HG02678 (cell line): ENCODE measurements around the gene RAB29.
A peak's percentile ranks its signal among the peaks of the same experiment; 100 is the strongest.

Experiments used
- ATAC-seq: cut with Tn5 transposase; IDR thresholded peaks from one replicate; pipeline ENCODE4 v1.9.1; 2021; ENCODE audit warnings: mild to moderate bottlenecking, moderate library complexity; ENCODE audit not compliant: unreplicated experiment

RAB29 gene

DNA sequence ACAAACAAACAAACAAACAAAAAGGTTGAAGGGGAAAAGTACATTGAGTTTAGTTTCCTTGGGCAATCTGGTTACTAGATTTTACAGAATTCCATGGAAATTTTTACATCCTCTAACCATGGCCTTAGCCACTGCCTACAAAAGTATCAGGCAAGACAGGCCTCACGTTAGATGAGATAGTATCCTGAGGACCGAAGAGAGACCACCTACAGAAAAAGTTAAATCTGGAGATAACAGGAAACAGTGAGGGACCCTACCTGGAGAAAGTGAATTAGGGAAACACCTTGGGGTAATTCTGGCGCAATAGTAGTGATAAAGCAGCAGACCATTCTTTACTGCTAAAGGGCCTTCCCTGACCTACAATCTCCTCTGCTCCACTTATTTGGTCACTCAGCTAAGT is 8.7 kb downstream of the RAB29 start:
- ATAC-seq: no peak

DNA sequence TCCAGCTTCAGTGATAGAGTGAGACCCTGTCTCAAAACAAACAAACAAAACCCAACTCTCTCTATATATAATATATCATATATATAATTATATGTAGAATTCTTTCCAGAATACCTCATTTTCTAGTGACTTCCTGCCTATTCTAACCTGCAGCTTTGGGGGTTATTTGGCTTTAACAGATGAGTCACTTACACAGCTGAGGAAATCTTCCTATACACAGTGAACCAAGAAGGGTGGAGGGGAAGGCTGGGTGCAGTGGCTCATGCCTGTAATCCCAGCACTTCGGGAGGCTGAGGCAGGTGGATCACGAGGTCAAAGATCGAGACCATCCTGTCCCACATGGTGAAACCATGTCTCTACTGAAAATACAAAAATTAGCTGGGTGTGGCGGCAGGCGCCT is 9.2 kb downstream of the RAB29 start:
- ATAC-seq: no peak

DNA sequence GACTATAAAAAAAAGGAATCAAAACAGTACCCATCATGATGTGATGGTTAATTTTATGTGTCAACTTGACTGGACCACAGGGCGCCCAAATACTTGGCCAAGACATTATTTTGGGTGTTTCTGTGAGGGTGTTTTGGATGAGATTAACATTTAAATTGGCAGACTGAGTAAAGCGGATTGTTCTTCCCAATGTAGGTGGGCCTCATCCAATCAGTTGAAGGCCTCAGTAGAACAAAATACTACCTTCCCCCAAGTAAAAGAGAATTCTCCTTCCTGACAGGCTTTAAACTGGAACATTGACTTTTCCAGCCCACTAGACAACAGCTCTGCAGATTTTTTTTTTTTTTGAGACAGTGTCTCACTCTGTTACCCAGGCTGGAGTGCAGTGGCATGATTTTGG is 10.7 kb downstream of the RAB29 start:
- ATAC-seq: no peak

DNA sequence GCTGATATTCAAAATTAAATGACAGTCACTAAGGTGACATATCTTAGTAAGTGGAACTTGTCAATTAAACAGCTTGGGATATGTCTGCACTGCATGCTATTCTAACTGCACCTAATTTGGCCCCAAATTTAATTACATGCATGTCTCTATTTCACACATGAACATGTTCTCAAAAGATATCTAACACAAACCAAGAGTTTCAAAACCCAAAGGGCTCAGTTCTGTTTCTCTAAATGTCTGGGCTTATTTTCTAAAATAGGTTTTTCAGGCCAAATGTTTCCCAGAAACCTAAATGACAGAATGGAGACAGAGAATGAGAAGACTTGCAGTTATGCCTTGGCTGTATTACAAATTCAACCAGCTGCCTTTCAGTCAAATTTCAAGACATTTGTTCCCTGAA is 11.3 kb downstream of the RAB29 start:
- no peak for ATAC-seq

GRCh38 chr1:205760606-205761005 is 14.7 kb downstream of the RAB29 start:
- no peak for ATAC-seq

DNA sequence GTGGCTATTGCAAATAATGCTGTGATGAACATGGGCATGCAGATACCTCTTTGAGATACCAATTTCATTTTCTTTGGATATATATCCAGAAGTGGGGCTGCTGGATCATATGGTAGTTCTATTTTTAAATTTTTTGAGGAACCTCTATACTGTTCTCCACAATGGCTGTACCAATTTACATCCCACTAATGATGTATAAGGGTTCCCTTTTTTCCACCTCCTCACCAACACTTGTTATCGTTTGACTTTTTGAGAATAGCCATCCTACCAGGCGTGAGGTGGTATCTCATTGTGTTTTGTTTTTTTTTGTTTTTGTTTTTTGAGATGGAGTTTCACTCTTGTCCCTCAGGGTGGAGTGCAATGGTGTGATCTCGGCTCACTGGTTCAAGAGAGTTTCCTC is 18.7 kb downstream of the RAB29 start:
- ATAC-seq: no peak

- ATAC-seq: no peak
These were observed 20.4 kb downstream of the RAB29 start for GRCh38 chr1:205754857-205755256.

- ATAC-seq: no peak
These were observed 24.1 kb downstream of the RAB29 start for GRCh38 chr1:205751036-205751651.

DNA sequence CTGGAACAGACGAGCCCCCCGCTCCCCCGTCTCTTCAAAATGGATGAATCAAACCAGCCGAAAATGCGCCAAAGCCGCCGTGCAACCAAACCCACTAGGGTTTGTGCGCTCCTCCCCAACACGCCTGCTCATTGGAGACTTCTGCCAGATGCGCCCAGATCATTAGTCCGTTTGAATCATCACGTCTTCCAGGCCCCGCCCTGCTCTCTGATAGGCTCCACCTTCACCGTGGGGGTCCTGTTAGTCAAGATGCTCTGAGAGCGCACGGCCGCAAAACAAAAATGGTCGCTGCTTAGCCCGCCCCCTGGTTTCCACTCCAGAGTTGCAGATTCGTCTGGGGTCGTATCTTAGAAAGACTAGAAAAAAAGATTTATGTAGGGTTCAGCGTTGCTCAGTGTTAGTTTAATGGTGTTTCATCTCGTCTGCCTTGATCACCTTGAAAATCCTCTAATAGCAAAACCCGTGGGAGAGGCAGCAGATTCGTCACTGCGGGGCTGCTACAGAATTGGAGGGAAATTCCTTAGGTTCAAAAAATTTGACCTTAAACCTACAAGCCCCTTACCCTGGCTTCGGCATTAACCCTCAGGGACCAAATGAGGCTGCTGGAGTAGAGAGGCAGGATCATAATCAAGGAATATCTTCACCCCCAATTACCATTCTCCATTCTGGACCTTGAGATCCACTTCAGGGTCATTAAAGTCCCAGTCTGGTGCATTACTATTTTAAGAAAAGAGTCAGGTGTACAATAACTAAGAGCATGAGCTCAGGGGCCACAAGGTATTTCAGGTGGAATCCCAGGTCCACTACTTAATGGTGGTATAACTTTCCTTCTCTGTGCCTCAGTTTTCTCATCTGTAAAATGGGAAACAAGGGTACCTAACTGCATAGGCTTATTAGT is 24.9 kb downstream of the RAB29 start, which contains the start of gene NUCKS1:
TSS of gene NUCKS1 (minus strand) at position 45 of the 898 bp plus-strand sequence. CDS start 209 bp downstream, outside the sequence.
- peak; percentile 85 for ATAC-seq

DNA sequence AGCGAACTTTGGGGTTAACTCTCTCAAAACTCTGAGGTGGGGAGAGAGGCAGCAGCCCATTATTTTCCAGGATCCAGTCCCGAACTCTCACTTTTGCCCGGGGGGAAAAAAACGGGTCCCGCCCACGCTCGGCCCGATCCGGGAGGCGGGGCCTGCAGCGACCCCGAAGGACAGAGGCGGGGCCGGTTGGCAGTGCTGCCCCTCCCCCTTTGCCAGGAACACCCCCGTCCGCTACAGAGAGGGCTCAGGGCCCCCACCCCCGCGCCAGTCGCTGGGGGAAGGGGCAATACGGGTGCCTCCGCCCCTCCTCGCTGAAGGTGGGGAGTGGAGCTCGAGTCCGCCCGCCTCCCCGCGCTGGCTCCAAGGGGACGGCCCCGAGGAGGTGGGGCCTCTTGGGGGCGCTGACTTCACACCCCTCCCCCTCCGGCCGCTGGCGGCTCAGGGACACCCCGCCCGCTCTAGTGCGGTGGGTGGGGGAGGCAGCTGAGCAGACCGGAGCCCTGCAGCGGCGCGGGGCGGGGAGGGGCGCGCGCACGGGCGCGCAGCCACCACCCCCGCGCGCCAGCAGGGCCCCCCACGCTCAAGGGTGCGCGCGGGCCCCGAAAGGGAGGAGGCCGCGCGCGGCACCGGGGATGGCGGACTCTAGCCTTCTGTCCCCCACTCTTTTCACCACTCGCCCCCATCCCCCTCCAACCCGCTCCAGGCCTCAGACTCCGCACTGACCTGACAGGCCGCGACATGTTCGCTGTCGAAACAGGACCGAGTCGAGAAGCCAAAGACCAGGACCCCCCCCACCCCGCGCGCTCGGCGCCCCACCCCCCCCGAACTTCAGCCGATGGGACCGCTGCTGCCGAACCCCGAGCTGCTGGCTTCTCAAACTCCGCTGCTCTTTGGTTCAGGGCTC is 25.8 kb downstream of the RAB29 start:
- ATAC-seq: peak; percentile 75

DNA sequence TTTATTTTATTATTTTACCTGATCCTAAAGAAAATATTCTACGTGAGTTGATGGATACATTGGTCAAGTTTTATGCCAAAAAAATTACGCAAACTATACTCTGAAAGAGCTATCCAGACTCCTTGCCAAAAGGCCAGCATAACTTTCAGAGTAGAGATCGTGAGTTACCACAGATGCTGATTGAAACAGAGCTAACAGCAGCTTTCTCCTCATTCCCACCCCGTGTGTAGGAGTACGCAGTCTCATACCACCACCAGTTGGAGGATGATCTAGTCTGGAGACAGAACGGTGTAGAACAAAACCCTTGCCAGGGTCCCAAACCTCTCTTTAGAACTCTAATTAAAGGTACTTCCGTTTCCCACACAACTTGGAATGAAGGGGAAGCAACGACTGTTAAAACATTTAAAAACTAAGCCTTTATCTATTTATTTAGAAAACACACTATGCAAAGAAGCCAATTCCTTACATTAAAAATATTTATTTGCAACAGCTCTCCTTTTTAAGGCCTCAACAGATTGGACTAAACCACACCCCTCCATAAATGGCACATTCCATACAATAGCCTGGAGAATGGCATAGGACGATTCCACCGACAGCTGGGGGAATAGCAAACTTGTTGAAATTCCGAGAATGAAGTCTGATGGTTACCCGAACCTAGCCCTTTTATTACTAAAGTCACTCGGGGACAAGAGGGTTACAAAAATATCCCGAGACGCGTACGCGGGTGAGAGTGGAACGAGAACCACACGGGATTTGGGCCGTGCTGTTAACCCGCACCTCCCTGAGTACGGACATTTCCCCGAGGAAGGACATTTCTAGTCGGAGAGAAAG is 26.7 kb downstream of the RAB29 start:
- ATAC-seq: peak; percentile 9

GRCh38 chr1:205746757-205747412 is 28.4 kb downstream of the RAB29 start:
- ATAC-seq: no peak

GRCh38 chr1:205744403-205744802 is 30.9 kb downstream of the RAB29 start:
- no peak for ATAC-seq

GRCh38 chr1:205743977-205744376 is 31.3 kb downstream of the RAB29 start:
- no peak for ATAC-seq

- ATAC-seq: no peak
These were observed 33.6 kb downstream of the RAB29 start for GRCh38 chr1:205741681-205742080.

DNA sequence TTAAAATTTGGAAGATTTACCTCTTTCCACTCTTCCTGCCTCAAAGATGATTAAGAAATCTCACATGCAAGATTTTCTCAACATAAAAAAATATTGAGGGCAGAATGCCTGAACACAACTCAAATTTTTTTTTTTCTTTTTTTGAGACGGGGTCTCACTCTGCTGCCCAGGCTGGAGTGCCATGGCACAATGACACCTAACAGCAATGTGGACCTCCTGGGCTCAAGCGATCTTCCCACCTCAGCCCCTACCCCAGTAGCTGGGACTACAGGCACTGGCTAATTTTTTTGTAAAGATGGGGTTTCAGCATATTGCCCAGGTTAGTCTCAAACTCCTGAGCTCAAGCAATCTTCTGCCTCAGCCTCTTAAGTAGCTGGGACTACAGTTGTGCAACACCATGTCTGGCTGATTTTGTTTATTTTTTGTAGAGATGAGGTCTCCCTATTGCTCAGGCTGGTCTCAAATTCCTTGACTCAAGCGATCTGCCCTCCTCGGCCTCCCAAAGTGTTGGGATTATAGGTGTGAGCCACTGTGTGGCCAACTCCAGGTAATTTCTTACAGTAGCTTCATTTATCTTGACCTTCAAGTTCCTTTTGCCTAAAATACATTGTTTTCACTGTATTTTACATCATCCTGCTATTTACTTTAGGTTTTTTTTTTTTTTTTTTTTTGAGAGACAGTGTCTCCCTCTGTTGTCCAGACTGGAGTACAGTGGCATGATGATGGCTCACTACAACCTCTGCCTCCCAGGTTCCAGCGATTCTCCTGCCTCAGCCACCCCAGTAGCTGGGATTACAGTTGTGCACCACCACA is 35.7 kb downstream of the RAB29 start:
- ATAC-seq: no peak

DNA sequence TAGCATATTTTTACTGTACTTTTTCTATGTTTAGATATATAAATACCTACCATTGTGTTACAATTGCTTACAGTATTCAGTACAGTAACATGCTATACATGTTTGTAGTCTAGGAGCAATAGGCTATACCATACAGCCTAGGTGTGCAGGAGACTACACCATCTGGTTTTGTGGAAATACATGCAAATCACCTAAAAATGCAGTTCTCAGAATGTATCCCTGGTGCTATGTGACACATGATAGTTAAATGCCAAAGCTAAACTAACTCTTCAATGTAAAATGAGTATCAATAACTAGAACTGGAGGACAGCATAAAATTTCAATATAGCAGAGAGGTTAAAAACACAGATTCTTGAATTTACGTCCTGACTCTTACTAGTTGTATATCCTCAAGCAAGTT is 40.1 kb downstream of the RAB29 start:
- ATAC-seq: no peak

- ATAC-seq: no peak
These were observed 41.7 kb downstream of the RAB29 start for GRCh38 chr1:205733438-205734175.
